ENCODE results near the gene OR6N1.

Gene OR6N1

GRCh38 chr1:158771950-158772866, at the start of gene OR6N1:
TSS of gene OR6N1 (minus strand) at chr1:158772195. CDS start at chr1:158766682, 5,513 bp downstream.
- DNase-seq (ENCODE audit: low read depth, low spot score), result no peak

GRCh38 chr1:158821723-158822122, 49.7 kb upstream of the OR6N1 start:
- no peak for DNase-seq (ENCODE audit: low read depth, low spot score)

More at GRCh38 chr1:158771950-158772866, at the start of gene OR6N1:
- no peak within 1 kb of the TSS for H3K27ac ChIP-seq

GRCh38 chr1:158819461-158820443, 47.8 kb upstream of the OR6N1 start:
- H3K27ac ChIP-seq, result no peak overlapping the region
- DNase-seq (ENCODE audit: low read depth, low spot score), result no peak

More at GRCh38 chr1:158821723-158822122, 49.7 kb upstream of the OR6N1 start:
- no peak overlapping the region for H3K27ac ChIP-seq

- no peak overlapping the region for H3K27ac ChIP-seq
- no peak for DNase-seq (ENCODE audit: low read depth, low spot score)
These were observed 47.0 kb upstream of the OR6N1 start for GRCh38 chr1:158818975-158819431.

- DNase-seq (ENCODE audit: low read depth, low spot score), result no peak
- H3K27ac ChIP-seq, result no peak overlapping the region
These were observed 46.6 kb upstream of the OR6N1 start for GRCh38 chr1:158818560-158818959.

- DNase-seq (ENCODE audit: low read depth, low spot score), result no peak
- no peak overlapping the region for H3K27ac ChIP-seq
These were observed 43.0 kb upstream of the OR6N1 start for GRCh38 chr1:158814970-158815369.

GRCh38 chr1:158813164-158813563, 41.2 kb upstream of the OR6N1 start:
- H3K27ac ChIP-seq, result no peak overlapping the region
- no peak for DNase-seq (ENCODE audit: low read depth, low spot score)

- no peak for DNase-seq (ENCODE audit: low read depth, low spot score)
- H3K27ac ChIP-seq, result no peak overlapping the region
These were observed 40.3 kb upstream of the OR6N1 start for GRCh38 chr1:158812336-158812735.

- H3K27ac ChIP-seq, result no peak overlapping the region
- DNase-seq (ENCODE audit: low read depth, low spot score), result no peak
These were observed 38.3 kb upstream of the OR6N1 start for GRCh38 chr1:158810311-158810710.

- no peak for DNase-seq (ENCODE audit: low read depth, low spot score)
- H3K27ac ChIP-seq, result no peak overlapping the region
These were observed 37.9 kb upstream of the OR6N1 start for GRCh38 chr1:158809862-158810261.

- DNase-seq (ENCODE audit: low read depth, low spot score), result no peak
- no peak overlapping the region for H3K27ac ChIP-seq
These were observed 37.3 kb upstream of the OR6N1 start for GRCh38 chr1:158809256-158809655.

- DNase-seq (ENCODE audit: low read depth, low spot score), result no peak
- H3K27ac ChIP-seq, result no peak overlapping the region
These were observed 35.0 kb upstream of the OR6N1 start for GRCh38 chr1:158806916-158807536.

- no peak for DNase-seq (ENCODE audit: low read depth, low spot score)
- no peak overlapping the region for H3K27ac ChIP-seq
These were observed 31.7 kb upstream of the OR6N1 start for GRCh38 chr1:158803678-158804077.

GRCh38 chr1:158801396-158801795, 29.4 kb upstream of the OR6N1 start:
- DNase-seq (ENCODE audit: low read depth, low spot score), result no peak

GRCh38 chr1:158800526-158800925, 28.5 kb upstream of the OR6N1 start:
- no peak overlapping the region for H3K27ac ChIP-seq
- DNase-seq (ENCODE audit: low read depth, low spot score), result no peak

More at GRCh38 chr1:158801396-158801795, 29.4 kb upstream of the OR6N1 start:
- no peak overlapping the region for H3K27ac ChIP-seq

- no peak overlapping the region for H3K27ac ChIP-seq
- DNase-seq (ENCODE audit: low read depth, low spot score), result no peak
These were observed 27.7 kb upstream of the OR6N1 start for GRCh38 chr1:158799689-158800088.

GRCh38 chr1:158798531-158798930, 26.5 kb upstream of the OR6N1 start:
- no peak overlapping the region for H3K27ac ChIP-seq
- DNase-seq (ENCODE audit: low read depth, low spot score), result no peak

- no peak for DNase-seq (ENCODE audit: low read depth, low spot score)
- H3K27ac ChIP-seq, result no peak overlapping the region
These were observed 22.3 kb upstream of the OR6N1 start for GRCh38 chr1:158794247-158794646.

- H3K27ac ChIP-seq, result no peak overlapping the region
- DNase-seq (ENCODE audit: low read depth, low spot score), result no peak
These were observed 21.6 kb upstream of the OR6N1 start for GRCh38 chr1:158793604-158794003.

- DNase-seq (ENCODE audit: low read depth, low spot score), result no peak
- H3K27ac ChIP-seq, result no peak within 1 kb of the TSS
These were observed 9.1 kb upstream of the OR6N1 start, which contains the start of gene OR6N2 for GRCh38 chr1:158781104-158781503. TSS of gene OR6N2 (minus strand) at chr1:158781204. CDS start at chr1:158777635, 3,569 bp downstream.
